Measurements from ENCODE around the gene HLA-DQB2.

HLA-DQB2 gene

DNA sequence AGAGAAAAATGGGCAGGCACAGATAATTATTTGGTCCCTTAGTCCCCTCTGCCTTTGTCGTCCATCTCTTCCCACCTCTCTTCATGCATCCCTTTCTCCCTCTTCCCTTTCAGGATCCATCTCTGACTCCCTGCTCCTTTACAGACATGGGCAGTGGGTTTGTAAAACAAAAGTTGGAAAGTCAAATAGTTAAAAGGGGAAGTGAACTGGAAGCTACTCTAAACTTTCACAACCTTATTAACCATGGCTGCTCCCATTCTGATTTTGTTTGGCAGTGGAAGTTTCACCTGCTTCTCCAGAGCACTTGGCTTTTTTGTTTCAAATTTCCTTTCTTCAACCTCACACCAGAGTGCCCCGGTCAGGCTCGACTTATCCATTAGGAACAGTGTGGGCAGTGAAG lies 21.0 kb downstream of the HLA-DQB2 start:
- Histone ChIP-seq H3K4me3 (ENCODE audit: low read depth, low read length) (no peak overlapping the region), H3K4me1 (no peaks in the 10 kb centered on the region), H3K36me3 (no peaks in the 10 kb centered on the region), H3K9me3 (no peaks in the 10 kb centered on the region), H3K27me3 (peaks cover 42% of the 10 kb centered on the region)
- TF ChIP-seq CTCF (IDR thresholded peaks at IDR 0.05; ENCODE audit: low read depth, low read length) = no peak
- DNase-seq = no peak

DNA sequence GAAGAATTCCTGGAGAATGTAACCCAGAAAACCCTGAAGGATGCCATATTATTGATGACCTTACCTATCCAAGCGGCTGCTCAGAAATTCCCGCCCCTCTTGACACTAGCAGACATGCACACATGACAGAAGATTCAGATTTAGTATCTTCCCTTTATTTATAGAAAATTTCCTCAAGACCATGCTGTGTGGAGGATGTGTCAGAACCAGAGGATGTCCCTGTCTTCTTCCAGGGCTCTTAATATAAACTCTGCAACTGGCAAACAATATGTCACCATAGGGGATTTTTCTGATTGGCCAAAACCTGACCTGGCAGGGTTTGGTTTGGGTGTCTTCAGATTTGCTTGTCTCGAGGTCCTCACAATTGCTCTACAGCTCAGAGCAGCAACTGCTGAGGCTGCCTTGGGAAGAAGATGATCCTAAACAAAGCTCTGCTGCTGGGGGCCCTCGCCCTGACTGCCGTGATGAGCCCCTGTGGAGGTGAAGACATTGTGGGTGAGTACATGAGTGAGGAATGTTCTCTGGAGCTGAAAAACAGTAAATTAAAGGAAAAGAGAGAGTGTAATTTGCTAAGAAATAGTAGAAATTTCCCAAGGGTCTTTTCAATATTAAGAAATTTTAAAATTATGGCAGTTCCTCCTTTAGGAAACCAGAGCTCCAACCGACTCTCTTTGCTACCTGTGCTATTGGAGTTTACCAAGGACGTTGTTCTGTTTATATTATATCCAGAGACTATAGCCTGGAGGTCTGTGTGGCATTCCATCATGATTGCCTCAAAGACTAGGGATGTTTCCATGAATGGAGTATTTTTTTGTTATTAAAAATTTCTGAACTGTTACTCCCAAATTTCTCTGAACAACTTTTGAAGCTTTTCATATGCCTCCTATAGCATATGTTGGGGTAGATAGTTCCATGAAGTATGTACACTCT lies 22.0 kb downstream of the HLA-DQB2 start, which contains the start of gene HLA-DQA2:
Gene HLA-DQA2 (plus strand): TSS at position 361 of the 930 bp plus-strand sequence. CDS start 53 bp downstream, at position 414.
- no peaks in the 10 kb centered on the region for H3K4me1 ChIP-seq
- H3K27me3 ChIP-seq = peaks cover 46% of the 10 kb centered on the region
- TF ChIP-seq CTCF (IDR thresholded peaks at IDR 0.05; ENCODE audit: low read depth, low read length) = no peak
- DNase-seq = no peak
- no peaks in the 10 kb centered on the region for H3K36me3 ChIP-seq
- H3K4me3 ChIP-seq (ENCODE audit: low read depth, low read length) = no peak within 1 kb of the TSS
- no peaks in the 10 kb centered on the region for H3K9me3 ChIP-seq

DNA sequence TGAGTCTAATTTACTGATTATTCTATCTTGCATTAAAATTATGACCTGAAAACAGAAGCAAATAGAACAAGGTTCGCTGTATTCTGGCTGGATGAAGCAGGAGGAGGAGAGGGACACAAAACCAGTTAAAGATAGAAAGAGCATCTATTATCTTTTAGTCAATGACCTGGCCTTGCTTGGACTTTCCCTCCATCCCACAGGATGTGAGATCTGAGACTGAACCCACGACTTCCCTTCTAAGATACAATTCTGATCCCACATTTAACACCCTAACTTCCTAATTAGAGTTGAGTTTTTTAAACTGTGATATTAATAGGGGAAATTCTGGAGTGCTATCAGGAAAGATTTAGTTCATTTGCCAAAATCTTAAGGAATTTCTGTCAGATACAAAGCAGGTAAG lies 25.2 kb downstream of the HLA-DQB2 start:
- DNase-seq = no peak
- Histone ChIP-seq H3K4me3 (ENCODE audit: low read depth, low read length) (no peak overlapping the region), H3K9me3 (no peaks in the 10 kb centered on the region), H3K27me3 (peaks cover 31% of the 10 kb centered on the region), H3K4me1 (no peaks in the 10 kb centered on the region), H3K36me3 (no peaks in the 10 kb centered on the region)
- TF ChIP-seq CTCF (IDR thresholded peaks at IDR 0.05; ENCODE audit: low read depth, low read length) = no peak

- TF ChIP-seq CTCF (IDR thresholded peaks at IDR 0.05; ENCODE audit: low read depth, low read length) = no peak
- H3K9me3 ChIP-seq = no peaks in the 10 kb centered on the region
- peaks cover 18% of the 10 kb centered on the region for H3K27me3 ChIP-seq
- no peaks in the 10 kb centered on the region for H3K36me3 ChIP-seq
- H3K4me3 ChIP-seq (ENCODE audit: low read depth, low read length) = no peak overlapping the region
- no peak for DNase-seq
- no peaks in the 10 kb centered on the region for H3K4me1 ChIP-seq
Observed at GRCh38 chr6:32718879-32719278, 44.5 kb downstream of the HLA-DQB2 start.

DNA sequence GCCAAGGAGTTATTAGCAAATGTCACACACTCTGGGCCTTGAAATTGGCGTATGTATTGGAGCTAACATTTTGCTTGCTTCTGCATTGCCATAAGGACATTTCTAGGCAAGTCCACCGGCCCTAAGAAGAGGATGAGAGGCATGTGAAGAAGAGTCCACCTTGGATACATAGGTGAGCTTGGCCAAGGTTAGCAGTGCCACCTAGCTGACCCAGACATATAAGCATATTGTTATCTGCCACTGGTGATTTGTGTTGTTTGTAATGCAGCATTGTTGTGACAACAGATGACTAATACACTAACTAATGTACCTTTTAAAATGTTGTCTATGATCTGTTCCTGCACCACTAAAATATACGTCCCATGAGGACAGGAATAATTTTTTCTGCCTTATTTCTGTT lies 46.9 kb downstream of the HLA-DQB2 start:
- H3K27me3 ChIP-seq = peaks cover 25% of the 10 kb centered on the region
- no peaks in the 10 kb centered on the region for H3K4me1 ChIP-seq
- no peaks in the 10 kb centered on the region for H3K9me3 ChIP-seq

More for the DNA sequence above, 46.9 kb downstream of the HLA-DQB2 start:
- H3K36me3 ChIP-seq = no peaks in the 10 kb centered on the region
- no peak overlapping the region for H3K4me3 ChIP-seq (ENCODE audit: low read depth, low read length)
- TF ChIP-seq CTCF (IDR thresholded peaks at IDR 0.05; ENCODE audit: low read depth, low read length) = no peak
- no peak for DNase-seq
